ENCODE results near the gene SMYD3.

SMYD3 gene

DNA sequence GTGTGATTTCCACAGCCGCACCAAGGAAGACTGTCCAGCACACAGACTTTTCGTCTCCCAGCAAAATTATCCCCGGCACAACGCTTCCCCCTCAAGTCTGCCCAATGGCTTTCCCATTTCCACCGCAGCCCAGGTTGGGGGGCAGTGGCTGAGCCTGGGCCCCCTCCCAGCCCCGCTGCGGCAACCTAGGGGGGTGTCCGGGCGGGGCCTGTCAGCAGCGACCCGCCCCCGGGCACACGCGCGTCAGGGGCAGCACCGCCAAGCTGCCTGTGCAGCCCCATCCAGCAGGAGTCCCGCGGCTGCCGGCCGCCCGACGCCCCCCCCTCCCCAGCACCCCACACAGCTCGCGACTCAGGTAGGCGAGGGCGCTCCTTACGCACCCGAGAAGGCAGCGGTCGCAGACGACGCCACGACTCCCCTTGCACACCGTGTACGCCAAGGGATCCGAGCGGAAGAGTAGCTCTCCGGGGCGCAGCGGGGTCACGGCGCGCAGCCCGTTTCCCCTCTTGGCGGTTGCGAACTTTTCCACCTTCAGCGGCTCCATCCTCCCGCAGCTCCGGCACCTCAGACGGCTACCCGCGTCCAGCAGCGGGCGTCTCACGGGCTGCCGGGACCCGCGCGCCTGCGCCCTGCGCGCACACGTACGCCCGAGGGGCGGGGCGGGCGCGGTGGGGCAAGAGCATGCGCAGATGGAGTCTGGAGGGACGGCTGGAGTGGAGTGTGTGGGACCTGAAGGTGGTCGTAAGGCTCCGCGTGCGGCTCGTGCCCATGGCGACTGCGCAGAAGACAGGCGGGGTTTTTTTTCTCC, at the start of gene SMYD3:
Gene SMYD3, minus strand, starts transcription at position 606 of the 808 bp plus-strand sequence.
- DNase-seq (ENCODE audit: low read depth): peak; percentile 79

DNA sequence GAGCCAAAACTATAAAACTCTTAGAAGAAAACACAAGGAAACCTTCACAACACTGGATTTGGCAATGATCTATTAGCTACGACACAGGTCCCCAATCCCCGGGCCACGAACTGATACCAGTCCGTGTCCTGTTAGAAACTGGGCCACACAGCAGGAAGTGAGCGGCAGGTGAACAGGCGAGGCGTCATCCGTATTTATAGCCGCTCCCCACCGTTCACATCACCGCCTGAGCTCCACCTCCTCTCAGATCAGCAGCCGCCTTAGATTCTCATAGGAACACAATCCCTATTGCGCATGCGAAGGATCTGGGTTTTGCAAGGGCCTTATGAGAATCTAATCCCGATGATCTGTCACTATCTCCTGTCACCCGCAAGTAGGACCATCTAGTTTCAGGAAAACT, 47.1 kb upstream of the SMYD3 start:
- DNase-seq (ENCODE audit: low read depth): no peak

DNA sequence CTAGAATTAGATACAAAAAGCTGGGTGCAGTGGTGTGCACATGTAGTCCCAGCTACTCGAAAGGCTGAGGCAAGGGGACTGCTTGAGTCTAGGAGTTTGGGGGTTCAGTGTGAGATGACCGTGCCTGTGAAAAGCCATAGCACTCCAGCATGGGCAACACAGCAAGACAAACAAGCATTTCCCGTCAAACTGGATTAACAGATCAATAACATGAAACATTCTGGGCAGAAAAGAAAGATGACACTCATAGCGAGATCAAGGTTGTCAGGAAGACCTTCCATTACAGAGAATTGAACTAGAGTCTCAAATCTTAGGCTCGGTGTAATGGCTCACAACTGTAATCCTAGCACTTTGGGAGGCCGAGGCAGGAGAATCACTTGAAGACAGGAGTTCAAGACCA, 45.0 kb upstream of the SMYD3 start:
- DNase-seq (ENCODE audit: low read depth): no peak

DNA sequence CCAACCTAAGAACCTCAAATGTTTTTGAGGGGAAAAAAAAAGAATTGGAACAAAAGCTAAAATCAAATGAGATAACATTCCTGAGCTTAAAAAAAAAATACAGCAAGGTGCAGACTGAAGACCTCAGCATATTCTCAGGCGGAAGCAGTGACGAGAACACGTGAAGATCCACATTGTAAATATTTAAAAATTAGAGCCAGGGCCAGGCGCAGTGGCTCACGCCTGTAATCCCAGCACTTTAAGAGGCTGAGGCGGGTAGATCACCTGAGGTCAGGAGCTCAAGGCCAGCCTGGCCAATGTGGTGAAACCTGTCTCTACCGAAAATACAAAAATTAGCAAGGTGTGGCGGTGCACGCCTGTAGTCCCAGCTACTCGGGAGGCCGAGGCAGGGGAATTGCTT, 43.3 kb upstream of the SMYD3 start:
- DNase-seq (ENCODE audit: low read depth): no peak

DNA sequence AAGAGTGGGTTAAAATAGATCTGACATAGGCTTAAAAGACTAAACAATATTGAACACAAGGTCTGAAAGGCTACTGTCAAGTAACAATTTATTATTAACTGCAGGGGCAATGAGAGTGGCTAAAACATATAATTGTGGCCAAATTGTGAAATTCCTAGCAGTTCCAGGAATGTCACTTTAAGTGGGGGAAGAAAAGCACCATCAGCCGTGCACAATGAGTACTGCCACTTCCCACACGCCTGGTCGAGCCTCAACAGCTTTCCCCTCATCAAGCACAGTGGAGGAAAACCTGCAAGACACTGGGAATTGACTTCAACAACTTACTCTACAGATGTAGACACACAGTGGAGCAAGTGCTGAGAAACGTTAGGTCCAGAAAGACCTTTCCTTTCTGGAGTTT, 42.6 kb upstream of the SMYD3 start:
- DNase-seq (ENCODE audit: low read depth): no peak

DNA sequence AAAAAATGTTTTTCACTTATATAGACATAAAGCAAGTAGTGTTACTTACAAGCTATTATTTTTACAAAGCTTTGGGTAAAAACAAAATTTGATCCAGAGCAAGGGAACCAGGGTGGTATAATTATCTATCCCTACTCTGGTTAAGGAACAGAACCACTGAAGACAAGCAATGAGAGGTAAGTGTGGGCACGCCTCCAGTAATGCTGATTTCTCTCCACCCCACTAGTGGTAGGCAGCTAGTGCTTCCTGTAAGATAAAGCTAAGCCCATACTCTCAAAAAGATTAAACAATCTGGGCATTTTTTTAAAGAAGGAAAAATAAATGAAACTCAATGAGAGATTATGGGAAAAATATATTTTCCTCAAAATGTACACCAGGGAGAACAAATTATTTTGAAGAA, 36.9 kb upstream of the SMYD3 start:
- DNase-seq (ENCODE audit: low read depth): no peak

DNA sequence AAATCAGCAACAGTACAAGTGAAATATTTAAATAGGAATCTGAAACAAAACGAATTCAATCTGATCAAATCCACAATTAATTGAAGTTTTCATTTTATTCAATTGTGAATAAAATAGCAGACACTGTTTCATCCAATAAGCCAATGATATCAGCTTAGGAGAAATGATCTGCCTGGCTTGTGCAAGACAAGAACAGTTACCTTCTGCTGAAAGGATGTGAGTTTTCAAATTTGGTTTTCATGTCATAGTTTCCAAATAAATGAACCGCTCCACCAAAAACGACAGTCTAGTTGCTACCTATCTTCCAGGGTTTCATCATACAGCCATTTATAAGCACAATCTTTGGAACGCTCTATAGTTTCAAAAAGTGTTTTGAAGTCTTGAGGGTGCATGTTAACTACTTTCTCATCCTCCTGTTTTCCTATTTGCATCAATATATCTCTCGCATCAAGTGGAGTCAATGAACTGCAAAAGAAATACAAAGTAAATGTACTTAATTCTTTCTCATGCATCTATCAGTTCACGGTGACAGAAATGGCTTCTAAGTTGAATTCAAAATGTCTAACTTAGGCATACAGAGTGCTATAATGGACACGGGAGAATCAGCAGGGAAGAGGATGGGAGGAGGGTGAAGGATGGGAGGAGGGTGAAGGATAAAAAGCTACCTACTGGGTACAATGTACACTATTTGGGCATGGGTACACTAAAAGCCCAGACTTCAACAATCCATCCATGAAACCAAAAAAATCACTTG, 33.8 kb upstream of the SMYD3 start:
- DNase-seq (ENCODE audit: low read depth): no peak

DNA sequence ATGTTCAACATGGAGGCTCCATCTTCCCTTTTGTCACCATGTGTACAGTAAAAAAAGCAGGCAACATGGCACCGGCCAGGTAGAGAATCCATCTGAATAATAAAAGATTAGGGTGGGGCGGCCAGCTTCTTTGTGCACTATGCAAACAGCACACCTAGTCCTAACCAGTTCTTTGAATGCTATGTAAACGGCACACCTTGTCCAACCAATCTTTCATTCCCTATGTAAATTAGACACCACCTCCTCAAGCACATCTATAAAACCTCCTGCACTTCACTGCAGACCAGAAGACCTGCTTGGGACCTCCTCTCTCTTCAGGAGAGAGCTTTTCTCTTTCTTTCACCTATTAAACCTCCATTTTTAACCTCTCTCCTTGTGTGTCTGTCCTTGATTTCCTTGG, 30.8 kb upstream of the SMYD3 start:
- no peak for DNase-seq (ENCODE audit: low read depth)

DNA sequence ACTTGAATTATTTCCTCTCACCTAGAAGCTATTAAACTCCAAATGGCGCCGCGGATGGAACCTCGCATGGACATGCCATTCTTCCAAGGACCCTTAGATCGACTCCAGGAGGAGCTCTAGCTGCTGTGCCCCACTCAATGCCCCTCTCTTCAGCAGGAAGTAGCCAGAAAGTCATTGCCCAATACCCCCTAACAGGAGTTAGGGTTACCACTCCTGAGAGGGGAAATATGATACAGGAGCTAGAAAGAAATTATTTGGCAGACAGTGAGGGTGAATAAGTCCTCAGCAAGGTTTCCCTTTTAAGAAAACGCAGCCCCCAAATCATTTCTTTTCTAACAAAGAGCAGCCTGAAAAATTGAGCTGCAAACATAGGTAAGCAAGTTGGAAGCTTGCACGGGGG, 30.4 kb upstream of the SMYD3 start:
- no peak for DNase-seq (ENCODE audit: low read depth)

DNA sequence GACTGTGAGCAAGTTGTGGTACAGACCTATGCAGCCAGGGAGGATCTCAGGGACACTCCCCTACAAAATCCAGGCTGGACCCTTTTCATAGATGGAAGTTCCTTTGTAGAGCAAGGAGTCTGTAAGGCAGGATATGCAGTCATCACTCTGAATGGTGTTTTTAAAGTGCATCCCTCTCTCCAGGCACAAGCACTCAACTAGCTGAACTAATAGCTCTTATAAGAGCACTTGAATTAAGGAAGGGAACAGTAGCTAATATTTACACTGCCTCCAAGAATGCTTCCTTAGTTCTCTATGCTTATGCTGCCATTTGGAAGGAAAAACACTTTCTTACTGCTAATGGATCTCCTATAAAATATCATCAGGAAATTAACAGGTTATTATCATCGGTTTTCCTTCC, 27.0 kb upstream of the SMYD3 start:
- DNase-seq (ENCODE audit: low read depth): no peak

DNA sequence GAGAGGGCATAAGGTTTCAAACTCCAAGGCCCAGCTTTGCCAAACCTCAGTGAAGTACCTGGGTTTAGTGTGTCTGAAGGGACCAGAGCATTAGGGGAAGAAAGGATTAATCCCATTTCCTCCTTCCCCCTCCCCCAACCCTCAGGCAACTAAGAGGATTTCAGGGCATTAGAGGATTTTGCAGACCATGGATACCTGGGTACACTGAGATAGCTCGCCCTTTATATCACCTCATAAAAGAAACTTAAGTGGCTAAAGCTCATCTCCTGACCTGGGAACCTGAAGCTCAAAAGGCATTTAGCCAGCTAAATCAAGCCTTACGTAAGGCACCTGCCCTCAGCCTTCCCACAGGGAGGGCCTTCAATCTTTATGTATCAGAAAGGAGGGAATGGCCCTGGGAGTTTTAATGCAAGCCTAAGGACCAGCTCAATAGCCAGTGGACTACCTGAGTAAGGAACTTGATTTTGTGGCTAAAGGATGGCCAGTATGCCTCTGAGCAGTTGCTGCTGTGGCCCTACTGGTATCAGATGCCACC, 26.4 kb upstream of the SMYD3 start:
- DNase-seq (ENCODE audit: low read depth): no peak

DNA sequence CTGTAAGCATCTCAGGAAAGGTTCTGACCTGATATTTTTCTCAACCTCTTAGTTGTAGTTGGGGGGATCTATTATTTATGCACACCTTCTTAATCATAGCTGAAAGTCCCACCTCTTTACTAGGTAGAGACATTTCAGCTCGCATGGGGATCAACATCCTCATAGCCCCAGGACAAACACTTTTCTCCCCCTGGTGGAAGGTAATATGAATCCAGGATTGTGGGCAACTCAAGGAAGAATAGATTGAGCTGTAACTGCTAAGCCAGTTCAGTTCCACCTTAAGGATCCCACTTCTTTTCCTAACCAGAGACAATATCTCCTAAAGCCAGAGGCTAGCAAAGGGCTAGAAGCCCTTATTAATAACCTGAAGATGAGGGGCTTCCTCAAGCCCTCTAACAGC, 25.4 kb upstream of the SMYD3 start:
- DNase-seq (ENCODE audit: low read depth): peak; percentile 11

DNA sequence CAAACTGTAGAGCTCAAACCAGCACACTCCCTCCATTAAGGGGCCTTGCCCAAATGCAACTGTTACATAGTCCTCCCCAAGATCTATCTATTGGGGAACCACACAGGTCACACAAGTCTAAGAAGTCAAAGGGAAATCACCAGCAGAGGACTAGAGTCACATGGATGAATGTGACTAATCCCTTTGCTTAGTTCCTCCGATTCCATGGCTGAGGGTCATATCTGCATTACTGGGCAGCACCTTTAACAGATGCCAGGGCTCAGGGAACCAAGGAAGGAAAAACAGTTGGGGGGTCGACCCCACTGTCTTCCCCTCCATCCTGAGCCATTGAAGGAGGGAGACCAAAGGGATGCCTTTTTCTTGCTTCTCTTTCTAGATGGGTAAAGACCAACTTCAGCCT, 23.4 kb upstream of the SMYD3 start:
- DNase-seq (ENCODE audit: low read depth): no peak

DNA sequence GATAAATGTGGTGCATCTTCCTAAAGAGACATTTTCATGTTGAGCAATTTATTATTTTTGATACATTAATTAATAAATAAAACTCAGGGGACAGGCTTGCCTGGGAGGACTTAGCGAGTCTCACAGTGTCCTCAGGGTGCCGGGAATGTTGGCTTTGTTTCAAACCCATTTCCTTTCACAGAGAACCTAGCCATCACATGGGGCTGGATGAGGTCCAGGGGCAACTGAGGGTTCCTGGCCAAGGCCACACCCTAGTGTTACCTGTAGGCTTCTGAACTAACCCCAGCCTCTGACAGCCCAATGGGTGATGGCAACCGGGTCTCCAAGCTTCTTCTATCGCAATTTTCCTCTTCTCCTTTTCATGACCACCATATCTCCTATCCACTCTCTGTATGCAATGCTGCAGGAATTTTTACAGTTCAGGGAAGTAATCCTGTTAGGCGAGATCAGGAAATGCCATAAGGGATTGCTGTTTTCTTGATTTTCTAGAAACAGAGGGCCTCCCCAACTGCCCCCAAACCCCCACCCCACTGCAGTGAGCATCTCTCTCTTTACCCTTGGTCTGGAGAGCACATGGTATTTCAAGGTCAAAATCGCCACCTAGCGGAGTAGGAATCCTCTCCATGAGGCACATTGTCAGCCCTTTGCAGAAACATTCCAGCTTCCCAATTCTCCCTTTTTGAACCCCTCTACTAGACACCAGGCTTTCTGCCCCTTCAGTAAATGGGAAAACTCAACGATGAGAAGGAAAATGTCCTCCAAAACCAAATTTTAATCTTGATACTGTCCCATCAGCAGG, 22.1 kb upstream of the SMYD3 start:
- DNase-seq (ENCODE audit: low read depth): peak; percentile 42

DNA sequence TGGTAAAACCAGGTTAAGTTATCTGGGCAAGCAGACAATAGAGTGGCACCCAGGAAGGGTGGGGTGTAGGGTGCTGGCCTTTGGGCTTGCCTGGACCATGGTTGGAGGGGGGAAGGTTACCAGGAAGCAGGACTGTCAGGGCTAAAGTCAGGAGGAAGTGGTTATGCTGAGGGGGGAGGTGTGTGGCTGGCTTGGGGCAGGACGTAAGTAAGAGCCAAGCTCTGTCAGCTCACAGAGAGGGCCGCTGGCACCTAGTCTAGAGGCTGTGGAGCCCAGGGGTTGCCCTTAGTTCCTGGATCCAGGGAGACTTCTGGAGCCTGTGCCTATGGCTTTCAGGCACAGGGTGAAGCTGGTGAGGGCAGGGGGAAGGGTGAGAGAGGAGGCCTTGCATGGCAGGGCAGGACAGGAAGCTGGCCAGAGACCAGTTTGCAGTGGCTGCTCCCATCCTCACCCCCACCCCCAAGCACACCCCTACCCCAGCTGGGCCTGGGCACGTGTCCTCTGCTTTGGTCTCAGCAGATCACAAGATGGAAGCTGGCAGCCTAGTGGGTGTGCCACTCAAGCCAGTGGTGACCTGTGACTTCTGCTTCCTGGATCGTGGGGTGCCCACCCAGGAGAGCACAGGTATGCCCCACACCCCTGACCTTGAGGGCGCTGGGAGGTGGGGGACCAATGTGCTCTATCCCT, 20.5 kb upstream of the SMYD3 start:
- DNase-seq (ENCODE audit: low read depth): peak; percentile 44

DNA sequence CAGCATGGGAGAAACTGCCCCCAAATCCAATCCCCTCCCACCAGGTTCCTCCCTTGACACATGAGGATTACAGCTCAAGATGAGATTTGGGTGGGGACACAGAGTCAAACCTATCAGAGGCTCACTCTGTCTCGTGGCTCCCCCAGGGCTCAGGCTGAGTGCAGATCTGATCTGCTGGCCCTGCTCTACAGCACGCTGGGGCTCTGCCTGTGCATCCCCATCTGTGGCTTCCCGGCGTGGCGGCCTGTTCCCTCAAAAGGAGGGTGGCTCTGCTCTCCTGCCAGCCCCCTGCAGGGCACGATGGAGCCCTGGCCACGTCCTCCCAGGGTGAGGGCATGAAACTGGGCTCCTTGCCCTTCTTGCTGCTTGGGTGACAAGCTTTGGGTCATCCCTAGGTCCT, 19.8 kb upstream of the SMYD3 start:
- DNase-seq (ENCODE audit: low read depth): no peak

DNA sequence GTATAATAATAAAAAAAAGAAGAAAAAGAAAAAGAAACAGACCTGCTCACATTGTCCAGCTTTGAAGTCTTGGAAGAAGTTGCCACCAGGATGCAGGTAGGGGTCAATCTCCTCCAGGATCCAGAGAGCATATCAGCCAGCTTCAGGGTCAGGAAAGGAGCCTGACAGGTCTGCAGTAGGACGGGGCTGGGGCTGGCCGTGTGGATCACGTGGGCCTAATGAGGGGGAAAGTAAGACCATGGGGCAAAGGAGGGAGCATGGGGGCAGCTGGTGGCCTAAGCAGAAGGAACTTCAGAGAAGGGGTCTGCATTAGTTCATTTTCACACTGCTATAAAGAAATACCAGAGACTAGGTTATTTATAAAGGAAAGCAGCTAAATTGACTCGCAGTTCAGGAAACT, 19.3 kb upstream of the SMYD3 start:
- DNase-seq (ENCODE audit: low read depth): no peak

DNA sequence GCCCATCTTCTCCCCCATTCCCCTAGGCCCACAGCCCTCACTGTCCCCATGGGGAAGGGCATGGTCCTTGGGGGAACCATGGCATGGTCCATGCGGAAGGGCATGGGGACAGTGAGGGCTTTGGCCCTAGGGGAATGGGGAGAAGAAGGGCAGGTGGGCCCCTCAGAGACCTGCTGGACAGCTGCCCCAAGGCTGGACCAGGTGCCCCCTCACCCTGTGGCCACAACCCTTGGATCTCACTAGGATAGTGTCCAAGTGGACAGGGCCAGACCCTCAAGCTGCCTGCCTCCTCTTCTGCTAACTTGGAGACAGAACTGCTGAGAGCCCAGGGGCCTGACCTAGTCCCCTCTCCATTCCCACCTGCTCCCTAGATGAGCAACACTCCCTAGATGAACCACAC, 12.4 kb upstream of the SMYD3 start:
- no peak for DNase-seq (ENCODE audit: low read depth)

DNA sequence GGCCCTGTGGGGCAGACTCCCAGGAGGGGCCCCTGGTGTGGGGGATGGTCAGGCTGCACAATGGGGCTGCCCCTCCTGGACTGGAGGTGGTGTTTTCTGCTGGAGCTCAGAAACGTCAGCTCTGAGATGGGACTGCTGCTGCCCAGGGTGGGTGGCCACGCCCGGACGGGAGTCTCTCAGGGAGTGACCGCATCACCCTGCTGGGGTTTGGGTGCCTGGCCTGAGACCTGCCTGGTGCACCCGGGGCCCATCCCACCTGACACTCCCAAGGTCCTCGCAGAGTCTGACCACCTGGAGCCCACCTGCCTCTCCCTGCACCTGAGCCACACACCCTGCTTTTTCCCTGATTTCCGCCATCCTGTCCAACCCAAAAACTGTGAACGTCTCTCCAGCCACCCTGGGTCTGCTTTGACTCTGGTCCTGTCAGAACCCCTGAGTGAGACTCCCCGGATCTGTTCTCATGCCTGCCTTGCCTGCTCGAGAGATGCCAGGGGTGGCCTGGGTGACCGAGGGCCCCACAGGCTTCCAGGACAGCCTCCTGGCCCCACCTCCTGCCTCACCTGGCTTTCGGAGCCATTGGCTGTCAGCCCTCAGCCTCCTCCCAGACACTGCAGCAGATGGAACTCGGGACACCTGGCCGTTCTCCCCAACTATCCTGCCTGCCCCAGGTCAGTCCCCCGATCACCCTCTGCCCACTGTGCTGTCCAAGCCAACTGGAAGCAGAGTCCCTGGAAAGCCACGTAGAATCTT, 11.6 kb upstream of the SMYD3 start:
- DNase-seq (ENCODE audit: low read depth): no peak

DNA sequence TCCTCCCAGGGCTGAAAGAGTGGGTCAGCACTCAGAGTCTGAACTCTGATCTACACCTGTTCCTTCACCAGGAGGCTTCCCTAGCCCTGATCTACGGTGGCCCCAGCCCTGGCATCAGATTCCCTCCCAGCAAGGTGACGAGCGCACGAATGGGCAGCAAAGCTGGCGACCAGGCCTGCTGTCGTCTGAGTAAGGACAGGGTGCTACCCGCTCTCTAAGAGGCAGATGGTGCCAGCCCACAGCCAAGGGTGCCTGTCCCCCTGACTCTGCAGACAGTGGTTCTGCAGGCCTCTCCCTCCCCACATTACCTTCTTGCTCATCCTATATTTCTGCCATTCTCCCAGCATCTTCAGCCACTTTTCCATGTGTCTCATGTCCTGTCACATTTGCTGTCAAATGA, 10.3 kb upstream of the SMYD3 start:
- no peak for DNase-seq (ENCODE audit: low read depth)

DNA sequence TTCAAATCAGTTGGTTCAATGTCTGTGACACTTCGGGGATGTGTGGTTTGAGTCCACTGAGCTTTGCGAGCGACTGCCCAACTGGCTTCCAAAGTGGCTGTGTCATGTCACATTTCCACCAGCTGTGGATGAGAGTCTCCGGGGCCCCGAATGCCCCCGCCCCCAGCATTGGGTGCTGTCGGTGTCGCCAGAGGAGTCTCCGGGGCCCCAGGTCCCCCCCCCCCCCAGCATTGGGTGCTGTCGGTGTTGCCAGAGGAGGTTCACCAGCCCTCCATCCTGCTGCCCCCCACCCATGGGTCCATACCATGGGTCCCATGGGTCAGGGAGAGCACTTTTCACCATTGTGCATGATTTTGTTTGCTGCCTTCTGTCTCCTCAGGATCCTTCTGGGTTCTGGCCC, 9.0 kb upstream of the SMYD3 start:
- no peak for DNase-seq (ENCODE audit: low read depth)

Measured in EH (cell line).